Measurements from ENCODE around the gene SPON1. TPM values are rescaled to one million over a fixed set of nuclear protein-coding genes. Genes with fewer than 3 reads are reported as not detected.

SPON1 gene
- total RNA-seq, 2 experiments from 2014 or later, result 2.1 to 2.2 TPM

DNA sequence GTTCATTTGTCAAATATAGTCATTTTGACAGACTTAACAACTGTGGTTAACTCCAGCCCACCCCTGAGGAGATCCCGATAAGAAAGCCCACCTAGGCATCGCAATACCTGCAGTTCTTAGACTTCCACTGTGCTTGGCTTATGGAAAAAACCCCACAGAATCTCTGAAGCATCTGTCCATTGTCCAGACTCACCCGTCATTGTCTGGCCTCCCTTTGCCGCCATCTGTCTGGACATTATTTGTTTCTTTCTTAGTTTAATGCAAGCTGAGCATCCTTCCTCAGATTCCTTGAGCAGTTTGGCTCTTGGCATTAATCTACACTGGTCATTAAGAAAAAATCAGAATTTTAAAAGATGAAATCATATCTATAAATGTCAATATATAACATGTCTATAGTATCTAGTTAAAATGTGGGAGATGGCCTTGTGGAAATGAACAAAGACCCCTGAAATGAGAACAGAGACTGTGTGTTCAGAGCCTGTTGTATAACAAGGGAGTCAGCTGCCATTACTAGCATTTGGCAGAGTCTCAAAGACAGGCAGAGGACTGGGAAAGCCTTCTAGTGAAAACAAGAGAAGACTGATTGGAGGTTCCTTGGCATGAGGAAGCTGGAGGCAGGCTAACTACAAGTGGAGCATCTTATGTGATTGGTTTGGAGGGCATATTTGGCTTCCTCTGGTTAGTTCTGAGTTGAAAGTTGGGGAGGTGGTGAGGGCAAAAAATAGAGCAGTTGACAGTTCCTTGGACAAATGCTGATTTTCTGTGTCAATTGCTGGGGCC lies 80.4 kb downstream of the SPON1 start:
- no peaks in the 10 kb centered on the region for H3K4me1 Mint-ChIP-seq (ENCODE audit: low read depth)
- DNase-seq (no peak), ATAC-seq (ENCODE audit: poor library complexity) (no peak)
- intact Hi-C loops (cut with DNase I, micrococcal nuclease), result no loop called here
- Histone ChIP-seq H3K4me1 (ENCODE audit: insufficient read depth, low read length) (no peaks in the 10 kb centered on the region), H3K27me3 (ENCODE audit: control insufficient read depth in 1 of 2, insufficient read depth in 2 of 2, low read length in 2 of 2) (no peaks in the 10 kb centered on the region), H3K4me3 (ENCODE audit: low read length) (no peak overlapping the region), H3K36me3 (ENCODE audit: insufficient read depth, low read length) (no peaks in the 10 kb centered on the region), H3K27ac (ENCODE audit: low read depth in 1 of 2, low read length in 2 of 2) (no peak overlapping the region), H3K9me3 (ENCODE audit: control insufficient read depth in 1 of 2, insufficient read depth in 1 of 2, low read length in 2 of 2) (no peaks in the 10 kb centered on the region)
- H3K9me3 Mint-ChIP-seq, result no peaks in the 10 kb centered on the region
- POLR2A ChIA-PET, result no interaction called here
- TF ChIP-seq, protein P1, sequence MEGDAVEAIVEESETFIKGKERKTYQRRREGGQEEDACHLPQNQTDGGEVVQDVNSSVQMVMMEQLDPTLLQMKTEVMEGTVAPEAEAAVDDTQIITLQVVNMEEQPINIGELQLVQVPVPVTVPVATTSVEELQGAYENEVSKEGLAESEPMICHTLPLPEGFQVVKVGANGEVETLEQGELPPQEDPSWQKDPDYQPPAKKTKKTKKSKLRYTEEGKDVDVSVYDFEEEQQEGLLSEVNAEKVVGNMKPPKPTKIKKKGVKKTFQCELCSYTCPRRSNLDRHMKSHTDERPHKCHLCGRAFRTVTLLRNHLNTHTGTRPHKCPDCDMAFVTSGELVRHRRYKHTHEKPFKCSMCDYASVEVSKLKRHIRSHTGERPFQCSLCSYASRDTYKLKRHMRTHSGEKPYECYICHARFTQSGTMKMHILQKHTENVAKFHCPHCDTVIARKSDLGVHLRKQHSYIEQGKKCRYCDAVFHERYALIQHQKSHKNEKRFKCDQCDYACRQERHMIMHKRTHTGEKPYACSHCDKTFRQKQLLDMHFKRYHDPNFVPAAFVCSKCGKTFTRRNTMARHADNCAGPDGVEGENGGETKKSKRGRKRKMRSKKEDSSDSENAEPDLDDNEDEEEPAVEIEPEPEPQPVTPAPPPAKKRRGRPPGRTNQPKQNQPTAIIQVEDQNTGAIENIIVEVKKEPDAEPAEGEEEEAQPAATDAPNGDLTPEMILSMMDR (IDR thresholded peaks at IDR 0.05), result no peak
- H3K4me3 Mint-ChIP-seq, result no peak overlapping the region
- no peaks in the 10 kb centered on the region for H3K27me3 Mint-ChIP-seq
- no peaks in the 10 kb centered on the region for H3K36me3 Mint-ChIP-seq (ENCODE audit: low read depth)
- H3K27ac Mint-ChIP-seq, result no peak overlapping the region
- CTCF ChIA-PET, result no interaction called here

DNA sequence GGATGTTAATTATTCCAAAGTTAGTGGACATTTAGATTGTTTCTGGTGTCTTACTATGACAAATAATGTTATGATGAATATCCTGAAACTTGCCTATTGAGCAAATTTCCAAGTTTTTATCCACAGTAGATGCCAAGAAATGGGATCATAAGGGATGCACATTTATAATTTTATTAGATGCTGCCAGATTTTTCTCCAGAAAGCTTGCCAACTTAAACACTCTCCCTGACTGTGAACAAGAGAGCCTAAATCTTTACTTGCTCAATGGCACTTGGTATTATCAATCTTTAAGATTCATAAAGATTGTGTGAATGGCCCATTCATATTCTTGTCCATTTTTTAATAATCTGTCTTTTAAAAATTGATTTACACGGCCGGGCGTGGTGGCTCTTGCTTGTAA lies 82.4 kb downstream of the SPON1 start:
- no peaks in the 10 kb centered on the region for H3K9me3 Mint-ChIP-seq
- Histone ChIP-seq H3K9me3 (ENCODE audit: control insufficient read depth in 1 of 2, insufficient read depth in 1 of 2, low read length in 2 of 2) (no peaks in the 10 kb centered on the region), H3K27me3 (ENCODE audit: control insufficient read depth in 1 of 2, insufficient read depth in 2 of 2, low read length in 2 of 2) (no peaks in the 10 kb centered on the region), H3K4me3 (ENCODE audit: low read length) (no peak overlapping the region), H3K36me3 (ENCODE audit: insufficient read depth, low read length) (no peaks in the 10 kb centered on the region), H3K27ac (ENCODE audit: low read depth in 1 of 2, low read length in 2 of 2) (no peak overlapping the region), H3K4me1 (ENCODE audit: insufficient read depth, low read length) (no peaks in the 10 kb centered on the region)
- no peak for DNase-seq
- TF ChIP-seq, protein P1 (IDR thresholded peaks at IDR 0.05), result no peak
- H3K36me3 Mint-ChIP-seq (ENCODE audit: low read depth), result no peaks in the 10 kb centered on the region
- H3K4me3 Mint-ChIP-seq, result no peak overlapping the region
- no peak for ATAC-seq (ENCODE audit: poor library complexity)
- CTCF ChIA-PET, result no interaction called here
- H3K27ac Mint-ChIP-seq, result no peak overlapping the region
- no peaks in the 10 kb centered on the region for H3K27me3 Mint-ChIP-seq
- POLR2A ChIA-PET, result interaction anchor here (0.9 kb wide), 1 partner anchor 20 kb away, joined by 3 read pairs; no protein-coding TSS in a partner anchor
- intact Hi-C loops (cut with DNase I, micrococcal nuclease), result no loop called here
- no peaks in the 10 kb centered on the region for H3K4me1 Mint-ChIP-seq (ENCODE audit: low read depth)

DNA sequence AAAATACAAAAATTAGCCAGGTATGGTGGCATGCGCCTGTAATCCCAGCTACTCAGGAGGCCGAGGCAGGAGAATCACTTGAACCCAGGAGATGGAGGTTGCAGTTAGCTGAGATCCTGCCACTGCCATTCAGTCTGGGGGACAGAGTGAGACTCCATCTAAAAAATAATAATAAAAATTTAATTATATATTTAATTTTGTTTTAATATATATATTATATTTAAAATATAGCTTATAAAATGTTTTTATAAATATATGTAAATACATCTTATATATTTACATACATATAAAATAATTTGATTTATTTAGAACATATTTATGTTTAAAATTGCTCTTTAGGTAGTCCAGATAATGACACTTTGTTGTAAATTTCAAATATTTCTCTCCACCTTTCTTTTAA lies 82.9 kb downstream of the SPON1 start:
- TF ChIP-seq, protein P1 (IDR thresholded peaks at IDR 0.05), result no peak
- no peak for ATAC-seq (ENCODE audit: poor library complexity)
- Histone ChIP-seq H3K9me3 (ENCODE audit: control insufficient read depth in 1 of 2, insufficient read depth in 1 of 2, low read length in 2 of 2) (no peaks in the 10 kb centered on the region), H3K36me3 (ENCODE audit: insufficient read depth, low read length) (no peaks in the 10 kb centered on the region), H3K27me3 (ENCODE audit: control insufficient read depth in 1 of 2, insufficient read depth in 2 of 2, low read length in 2 of 2) (no peaks in the 10 kb centered on the region), H3K4me3 (ENCODE audit: low read length) (no peak overlapping the region), H3K4me1 (ENCODE audit: insufficient read depth, low read length) (no peaks in the 10 kb centered on the region), H3K27ac (ENCODE audit: low read depth in 1 of 2, low read length in 2 of 2) (no peak overlapping the region)
- H3K4me3 Mint-ChIP-seq, result no peak overlapping the region
- no peaks in the 10 kb centered on the region for H3K9me3 Mint-ChIP-seq
- ChIA-PET CTCF (no interaction called here), POLR2A (interaction anchor here (0.9 kb wide), 1 partner anchor 20 kb away, joined by 3 read pairs; no protein-coding TSS in a partner anchor)
- H3K27me3 Mint-ChIP-seq, result no peaks in the 10 kb centered on the region
- H3K36me3 Mint-ChIP-seq (ENCODE audit: low read depth), result no peaks in the 10 kb centered on the region
- H3K4me1 Mint-ChIP-seq (ENCODE audit: low read depth), result no peaks in the 10 kb centered on the region
- no peak for DNase-seq
- H3K27ac Mint-ChIP-seq, result no peak overlapping the region
- intact Hi-C loops (cut with DNase I, micrococcal nuclease), result no loop called here
